ENCODE measurements around the gene ITPR2.

DNA sequence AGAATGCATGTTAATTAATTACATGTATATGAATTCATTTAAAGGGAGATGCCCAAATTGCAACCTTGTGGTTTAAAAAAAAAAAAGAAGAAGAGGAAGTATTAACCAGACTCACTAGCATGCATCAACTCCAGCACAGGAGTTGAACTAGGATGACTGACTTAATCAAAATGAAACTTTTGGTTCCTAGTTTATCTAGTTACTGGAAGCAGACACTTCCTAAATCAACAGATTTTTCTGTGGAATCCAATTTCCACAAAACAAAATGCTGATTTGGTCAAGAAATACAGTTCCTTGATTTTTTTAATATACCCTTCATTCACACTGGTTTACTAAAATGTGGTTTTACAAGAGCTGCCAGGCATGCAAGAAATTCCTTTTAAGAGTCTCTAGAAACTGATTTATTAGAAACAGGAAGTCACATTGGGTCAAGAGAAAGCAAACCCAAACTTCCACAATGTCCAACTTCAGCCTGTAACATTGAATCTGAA, 41.6 kb downstream of the ITPR2 start:
- TF ChIP-seq KDM5A (IDR thresholded peaks at IDR 0.05; ENCODE audit: low read length) (no peak), NANOG (IDR thresholded peaks at IDR 0.05; ENCODE audit: insufficient read depth, low read depth, low read length, poor library complexity, severe bottlenecking) (no peak)
